Effector CD4-positive, alpha-beta T cell (primary cell): ENCODE results near the gene C11orf16.
"Not testable (repeated sequence)": the region's sequence is repeated elsewhere in the genome, so short reads cannot be mapped to it uniquely, and the experiment has no call there.

Experiments
- DNase-seq: peaks from one replicate; pipeline ENCODE4 v3.0.0-alpha.2; 2020

C11orf16 gene

GRCh38 chr11:8881585-8881984 lies 51.2 kb downstream of the C11orf16 start:
- DNase-seq = not testable (repeated sequence)

- no peak for DNase-seq
Measured at GRCh38 chr11:8878771-8879170, 54.0 kb downstream of the C11orf16 start.

GRCh38 chr11:8873741-8874405 lies 58.9 kb downstream of the C11orf16 start:
- DNase-seq = no peak

GRCh38 chr11:8871962-8872361 lies 60.8 kb downstream of the C11orf16 start:
- DNase-seq = no peak

GRCh38 chr11:8871171-8871775 lies 61.5 kb downstream of the C11orf16 start:
- no peak for DNase-seq

GRCh38 chr11:8870411-8871170 lies 62.2 kb downstream of the C11orf16 start:
- DNase-seq = no peak
